22Rv1 (cell line): ENCODE data around the gene SLC6A2.

Experiments used
- H3K27ac ChIP-seq: fragments of 450-650 bp; 2 replicates; pipeline ENCODE4 v1.5.1; 2017
- CTCF ChIP-seq: fragments of 450-650 bp; IDR thresholded peaks from 2 replicates; pipeline ENCODE4 v1.5.1; 2017; ENCODE audit warnings: mild to moderate bottlenecking
- ZFX ChIP-seq: fragments of 450-650 bp; IDR thresholded peaks from 2 replicates; pipeline ENCODE4 v1.6.1; 2017; ENCODE audit warnings: antibody characterized with exemption, borderline replicate concordance

The SLC6A2 gene

DNA sequence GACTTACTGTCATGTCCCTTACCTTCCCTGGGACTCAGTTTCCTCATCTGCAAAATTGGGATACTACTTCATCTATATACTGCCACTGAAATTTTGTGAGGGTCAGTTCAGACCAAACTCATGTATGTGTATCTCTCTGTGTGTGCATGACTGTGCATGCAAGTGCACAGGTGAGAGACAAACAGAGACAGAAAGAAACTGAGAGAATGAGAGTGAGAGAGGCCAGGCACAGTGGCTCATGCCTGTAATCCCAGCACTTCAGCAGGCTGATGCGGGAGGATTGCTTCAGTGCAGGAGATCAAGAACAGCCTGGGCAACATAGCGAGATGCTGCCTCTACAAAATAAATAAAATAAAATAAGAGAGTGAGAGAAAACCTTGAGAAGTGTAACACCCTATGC is 32.1 kb upstream of the SLC6A2 start:
- TF ChIP-seq ZFX (no peak), CTCF (no peak)
- H3K27ac ChIP-seq: no peak overlapping the region

DNA sequence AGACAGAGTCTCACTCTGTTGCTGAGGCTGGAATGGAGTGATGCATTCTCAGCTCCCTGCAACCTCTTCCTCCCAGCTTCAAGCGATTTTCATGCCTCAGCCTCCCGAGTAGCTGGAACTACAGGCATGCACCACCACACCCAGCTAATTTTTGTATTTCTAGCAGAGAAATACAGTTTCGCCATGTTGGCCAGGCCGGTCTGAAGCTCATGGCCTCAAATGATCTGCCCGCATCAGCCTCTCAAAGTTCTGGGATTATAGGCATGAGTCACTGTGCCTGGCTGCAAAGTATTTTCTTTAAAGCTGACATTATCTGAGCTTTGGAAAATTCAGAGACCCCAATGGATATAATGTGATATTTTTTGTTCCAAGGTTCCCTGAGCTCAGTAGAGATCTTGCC is 31.1 kb upstream of the SLC6A2 start:
- TF ChIP-seq CTCF: no peak
- no peak overlapping the region for H3K27ac ChIP-seq

DNA sequence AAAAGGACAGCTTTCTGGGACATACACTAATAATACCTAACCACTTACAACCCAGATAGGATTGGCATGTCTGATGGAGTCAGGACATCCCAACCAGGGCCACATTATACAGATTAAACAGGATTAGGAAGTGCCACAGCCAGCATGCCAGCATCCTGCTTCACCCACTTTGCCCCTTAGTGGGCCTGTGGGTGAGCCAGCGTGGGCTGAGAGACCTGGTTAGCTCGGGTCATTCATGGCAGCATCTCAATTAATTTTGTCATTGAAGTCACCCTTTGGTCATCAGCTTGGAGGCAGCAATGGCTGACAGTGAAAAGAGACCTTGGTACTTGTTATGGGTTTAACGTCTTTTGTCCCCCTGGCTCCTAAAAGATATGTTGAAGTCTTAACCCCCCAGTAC is 29.9 kb upstream of the SLC6A2 start:
- TF ChIP-seq ZFX (no peak), CTCF (no peak)
- no peak overlapping the region for H3K27ac ChIP-seq

- no peak overlapping the region for H3K27ac ChIP-seq
- TF ChIP-seq ZFX: no peak
- TF ChIP-seq CTCF: no peak
Observed at GRCh38 chr16:55628306-55628968, 27.4 kb upstream of the SLC6A2 start.

DNA sequence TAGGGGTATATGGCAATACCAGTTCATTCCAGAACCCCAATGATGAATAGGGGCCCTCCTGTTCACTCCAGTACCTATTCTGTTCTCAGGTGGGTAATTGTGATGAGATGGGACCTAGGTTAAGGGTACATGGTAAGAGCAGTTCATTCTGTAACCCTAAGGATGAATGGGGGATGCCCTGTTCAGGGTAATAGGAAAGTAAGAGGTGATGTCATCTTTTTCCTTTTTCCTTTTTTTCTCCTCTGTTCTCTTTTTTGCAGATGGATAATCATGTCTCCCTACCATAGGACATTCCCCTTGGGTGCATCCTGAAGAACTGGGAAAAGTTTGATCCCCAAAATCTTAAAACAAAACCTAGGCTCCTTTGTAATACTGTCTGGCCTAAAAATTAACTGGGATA is 25.0 kb upstream of the SLC6A2 start:
- no peak overlapping the region for H3K27ac ChIP-seq
- TF ChIP-seq CTCF (no peak), ZFX (no peak)

- TF ChIP-seq ZFX (no peak), CTCF (no peak)
- H3K27ac ChIP-seq: no peak overlapping the region
Observed at GRCh38 chr16:55632259-55632658, 23.5 kb upstream of the SLC6A2 start.

DNA sequence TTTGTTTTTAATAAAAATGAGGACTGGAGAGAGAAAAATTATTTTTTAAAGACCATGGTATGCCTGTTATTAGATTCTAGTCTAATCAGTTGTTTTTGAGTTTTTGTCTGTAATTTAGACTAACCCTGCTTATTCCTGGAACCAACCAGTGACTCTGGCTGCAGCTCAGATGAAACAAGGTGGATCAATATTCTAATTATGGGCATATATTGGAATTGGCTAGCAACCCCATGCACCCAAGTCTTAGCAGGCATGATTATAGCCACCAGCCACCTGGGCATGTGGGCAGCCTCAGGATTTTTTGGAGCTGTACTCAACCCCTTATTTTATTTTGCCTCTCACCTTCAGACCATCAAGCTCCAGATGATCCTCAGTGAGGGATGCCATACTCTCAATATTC is 21.6 kb upstream of the SLC6A2 start:
- no peak overlapping the region for H3K27ac ChIP-seq
- TF ChIP-seq CTCF: no peak
